HL-60 (cell line): ENCODE measurements around the gene NEDD4L.

Source experiments
- POLR2AphosphoS5 ChIP-seq: IDR thresholded peaks from 2 replicates; pipeline ENCODE4 v1.6.1; 2012; ENCODE audit warnings: low read depth
- SPI1 ChIP-seq: IDR thresholded peaks from 2 replicates; pipeline ENCODE4 v1.6.1; 2012; ENCODE audit warnings: low read depth, mild to moderate bottlenecking, borderline replicate concordance
- TF ChIP-seq, protein P1 (sequence below): IDR thresholded peaks from one replicate; pipeline ENCODE4 v1.5.1; 2011; ENCODE audit warnings: low read length, control low read depth, inconsistent platforms; ENCODE audit not compliant: insufficient read depth
- TF ChIP-seq, protein P2 (sequence below): IDR thresholded peaks from 2 replicates; pipeline ENCODE4 v1.6.1; 2012; ENCODE audit warnings: low read depth; ENCODE audit not compliant: insufficient replicate concordance

DNA sequence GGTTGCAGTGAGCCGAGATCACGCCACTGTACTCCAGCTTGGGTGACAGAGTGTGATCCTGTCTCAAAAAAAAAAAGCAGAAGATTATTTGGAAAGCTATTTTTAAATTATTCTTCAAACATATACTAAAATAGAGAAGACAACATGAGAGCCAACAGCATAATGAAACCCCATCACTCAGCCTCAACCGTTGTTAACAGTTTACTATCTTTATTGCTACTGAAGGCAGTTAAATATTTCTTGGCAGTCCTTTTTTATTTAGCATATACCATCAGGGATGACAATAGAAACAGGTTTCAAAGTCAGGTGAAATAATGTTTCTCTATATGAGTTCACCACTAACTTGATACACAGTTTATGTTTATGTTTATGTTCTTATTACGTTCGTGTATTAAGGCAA is 157.2 kb downstream of the NEDD4L start:
- TF ChIP-seq, protein P1, sequence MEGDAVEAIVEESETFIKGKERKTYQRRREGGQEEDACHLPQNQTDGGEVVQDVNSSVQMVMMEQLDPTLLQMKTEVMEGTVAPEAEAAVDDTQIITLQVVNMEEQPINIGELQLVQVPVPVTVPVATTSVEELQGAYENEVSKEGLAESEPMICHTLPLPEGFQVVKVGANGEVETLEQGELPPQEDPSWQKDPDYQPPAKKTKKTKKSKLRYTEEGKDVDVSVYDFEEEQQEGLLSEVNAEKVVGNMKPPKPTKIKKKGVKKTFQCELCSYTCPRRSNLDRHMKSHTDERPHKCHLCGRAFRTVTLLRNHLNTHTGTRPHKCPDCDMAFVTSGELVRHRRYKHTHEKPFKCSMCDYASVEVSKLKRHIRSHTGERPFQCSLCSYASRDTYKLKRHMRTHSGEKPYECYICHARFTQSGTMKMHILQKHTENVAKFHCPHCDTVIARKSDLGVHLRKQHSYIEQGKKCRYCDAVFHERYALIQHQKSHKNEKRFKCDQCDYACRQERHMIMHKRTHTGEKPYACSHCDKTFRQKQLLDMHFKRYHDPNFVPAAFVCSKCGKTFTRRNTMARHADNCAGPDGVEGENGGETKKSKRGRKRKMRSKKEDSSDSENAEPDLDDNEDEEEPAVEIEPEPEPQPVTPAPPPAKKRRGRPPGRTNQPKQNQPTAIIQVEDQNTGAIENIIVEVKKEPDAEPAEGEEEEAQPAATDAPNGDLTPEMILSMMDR: no peak
- TF ChIP-seq POLR2AphosphoS5: no peak
- TF ChIP-seq, protein P2, sequence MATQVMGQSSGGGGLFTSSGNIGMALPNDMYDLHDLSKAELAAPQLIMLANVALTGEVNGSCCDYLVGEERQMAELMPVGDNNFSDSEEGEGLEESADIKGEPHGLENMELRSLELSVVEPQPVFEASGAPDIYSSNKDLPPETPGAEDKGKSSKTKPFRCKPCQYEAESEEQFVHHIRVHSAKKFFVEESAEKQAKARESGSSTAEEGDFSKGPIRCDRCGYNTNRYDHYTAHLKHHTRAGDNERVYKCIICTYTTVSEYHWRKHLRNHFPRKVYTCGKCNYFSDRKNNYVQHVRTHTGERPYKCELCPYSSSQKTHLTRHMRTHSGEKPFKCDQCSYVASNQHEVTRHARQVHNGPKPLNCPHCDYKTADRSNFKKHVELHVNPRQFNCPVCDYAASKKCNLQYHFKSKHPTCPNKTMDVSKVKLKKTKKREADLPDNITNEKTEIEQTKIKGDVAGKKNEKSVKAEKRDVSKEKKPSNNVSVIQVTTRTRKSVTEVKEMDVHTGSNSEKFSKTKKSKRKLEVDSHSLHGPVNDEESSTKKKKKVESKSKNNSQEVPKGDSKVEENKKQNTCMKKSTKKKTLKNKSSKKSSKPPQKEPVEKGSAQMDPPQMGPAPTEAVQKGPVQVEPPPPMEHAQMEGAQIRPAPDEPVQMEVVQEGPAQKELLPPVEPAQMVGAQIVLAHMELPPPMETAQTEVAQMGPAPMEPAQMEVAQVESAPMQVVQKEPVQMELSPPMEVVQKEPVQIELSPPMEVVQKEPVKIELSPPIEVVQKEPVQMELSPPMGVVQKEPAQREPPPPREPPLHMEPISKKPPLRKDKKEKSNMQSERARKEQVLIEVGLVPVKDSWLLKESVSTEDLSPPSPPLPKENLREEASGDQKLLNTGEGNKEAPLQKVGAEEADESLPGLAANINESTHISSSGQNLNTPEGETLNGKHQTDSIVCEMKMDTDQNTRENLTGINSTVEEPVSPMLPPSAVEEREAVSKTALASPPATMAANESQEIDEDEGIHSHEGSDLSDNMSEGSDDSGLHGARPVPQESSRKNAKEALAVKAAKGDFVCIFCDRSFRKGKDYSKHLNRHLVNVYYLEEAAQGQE: no peak
- no peak for TF ChIP-seq SPI1
